Measurements from ENCODE around the gene NCEH1. TPM values are rescaled to one million over a fixed set of nuclear protein-coding genes. Genes with fewer than 3 reads are reported as not detected.

NCEH1 gene
- total RNA-seq, 1 donor from 2014 or later: 17.1 TPM

GRCh38 chr3:172648747-172649146, 62.1 kb downstream of the NCEH1 start:
- no peak for DNase-seq (ENCODE audit: extremely low read depth, low read depth, low spot score)

- DNase-seq (ENCODE audit: extremely low read depth, low read depth, low spot score): no peak
These were observed 63.0 kb downstream of the NCEH1 start for GRCh38 chr3:172647823-172648222.

- no peak for DNase-seq (ENCODE audit: extremely low read depth, low read depth, low spot score)
These were observed 63.8 kb downstream of the NCEH1 start for GRCh38 chr3:172647080-172647479.

- DNase-seq (ENCODE audit: extremely low read depth, low read depth, low spot score): no peak
These were observed 64.3 kb downstream of the NCEH1 start for GRCh38 chr3:172646439-172647015.

- no peak for DNase-seq (ENCODE audit: extremely low read depth, low read depth, low spot score)
These were observed 66.6 kb downstream of the NCEH1 start for GRCh38 chr3:172644258-172644657.

GRCh38 chr3:172643506-172644179, 67.2 kb downstream of the NCEH1 start:
- no peak for DNase-seq (ENCODE audit: extremely low read depth, low read depth, low spot score)

- DNase-seq (ENCODE audit: extremely low read depth, low read depth, low spot score): no peak
These were observed 69.6 kb downstream of the NCEH1 start for GRCh38 chr3:172641291-172641690.

- no peak for DNase-seq (ENCODE audit: extremely low read depth, low read depth, low spot score)
These were observed 70.1 kb downstream of the NCEH1 start for GRCh38 chr3:172640751-172641150.

GRCh38 chr3:172635588-172635987, 75.3 kb downstream of the NCEH1 start:
- no peak for DNase-seq (ENCODE audit: extremely low read depth, low read depth, low spot score)

- no peak for DNase-seq (ENCODE audit: extremely low read depth, low read depth, low spot score)
These were observed 75.9 kb downstream of the NCEH1 start for GRCh38 chr3:172634948-172635347.

- DNase-seq (ENCODE audit: extremely low read depth, low read depth, low spot score): no peak
These were observed 80.6 kb downstream of the NCEH1 start for GRCh38 chr3:172630316-172630715.

- no peak for DNase-seq (ENCODE audit: extremely low read depth, low read depth, low spot score)
These were observed 81.4 kb downstream of the NCEH1 start for GRCh38 chr3:172629470-172629869.

- DNase-seq (ENCODE audit: extremely low read depth, low read depth, low spot score): no peak
These were observed 83.6 kb downstream of the NCEH1 start for GRCh38 chr3:172627057-172627809.

GRCh38 chr3:172626021-172626640, 84.7 kb downstream of the NCEH1 start:
- no peak for DNase-seq (ENCODE audit: extremely low read depth, low read depth, low spot score)

- no peak for DNase-seq (ENCODE audit: extremely low read depth, low read depth, low spot score)
These were observed 85.5 kb downstream of the NCEH1 start for GRCh38 chr3:172625404-172625803.

GRCh38 chr3:172624999-172625398, 85.9 kb downstream of the NCEH1 start:
- no peak for DNase-seq (ENCODE audit: extremely low read depth, low read depth, low spot score)

GRCh38 chr3:172622916-172623700, 87.8 kb downstream of the NCEH1 start:
- DNase-seq (ENCODE audit: extremely low read depth, low read depth, low spot score): no peak

GRCh38 chr3:172622156-172622555, 88.7 kb downstream of the NCEH1 start:
- no peak for DNase-seq (ENCODE audit: extremely low read depth, low read depth, low spot score)

GRCh38 chr3:172617976-172618375, 92.9 kb downstream of the NCEH1 start:
- no peak for DNase-seq (ENCODE audit: extremely low read depth, low read depth, low spot score)

GRCh38 chr3:172617013-172617706, 93.7 kb downstream of the NCEH1 start:
- DNase-seq (ENCODE audit: extremely low read depth, low read depth, low spot score): no peak
